ENCODE data around the gene TSPAN6.

DNA sequence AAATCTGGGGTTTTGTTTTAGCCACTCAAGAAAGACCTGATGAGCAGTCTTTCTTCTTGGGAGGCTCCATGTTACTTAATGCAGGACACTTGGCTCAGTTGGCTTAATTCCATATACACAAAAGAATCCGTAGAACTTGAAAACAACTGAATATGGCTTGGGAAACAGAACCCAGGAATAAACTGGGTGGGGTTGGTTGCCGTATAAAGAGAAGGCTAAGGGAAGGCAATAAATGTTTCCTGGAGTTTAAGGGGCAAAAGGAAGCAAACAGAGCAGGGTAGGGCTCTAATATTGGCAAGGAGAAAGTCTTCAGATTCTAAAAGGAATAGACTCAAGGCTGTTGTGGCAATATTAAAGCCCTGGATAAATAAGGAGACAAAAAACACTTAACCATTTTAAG lies 43.5 kb downstream of the TSPAN6 start:
- no peak for TF ChIP-seq POLR2A (IDR thresholded peaks at IDR 0.05; ENCODE audit: low read depth, low read length)
- no peak for TF ChIP-seq POLR2AphosphoS5 (IDR thresholded peaks at IDR 0.05; ENCODE audit: low read depth, low read length)
